Neural progenitor cell (in vitro differentiated cells): ENCODE data around the gene LRBA. TPM values are rescaled to one million over a fixed set of nuclear protein-coding genes. Genes with fewer than 3 reads are reported as not detected.

Experiments used
- DNase-seq: peaks from one replicate; pipeline ENCODE4 v3.0.0-alpha.2; 2016; ENCODE audit warnings: low spot score
- H2AFZ ChIP-seq: fragments of 200-600 bp; sonication (generic); replicated peaks from 2 replicates; pipeline ENCODE4 v1.6.1; 2016; ENCODE audit warnings: antibody characterized with exemption
- H3F3A ChIP-seq: fragments of 200-600 bp; sonication (generic); 2 replicates; pipeline ENCODE4 v1.6.1; 2016; ENCODE audit warnings: antibody characterized with exemption, low read depth
- H3K27ac ChIP-seq: fragments of 200-600 bp; sonication (generic); 2 replicates; pipeline ENCODE4 v1.5.1; 2016; ENCODE audit warnings: mild to moderate bottlenecking
- H3K27me3 ChIP-seq: fragments of 200-600 bp; sonication (generic); 2 replicates; pipeline ENCODE4 v1.6.1; 2016; ENCODE audit warnings: mild to moderate bottlenecking, moderate library complexity
- H3K36me3 ChIP-seq: fragments of 200-600 bp; sonication (generic); 2 replicates; pipeline ENCODE4 v1.5.1; 2016
- H3K4me1 ChIP-seq: fragments of 200-600 bp; sonication (generic); 2 replicates; pipeline ENCODE4 v1.6.1; 2016; ENCODE audit warnings: mixed run types
- H3K4me2 ChIP-seq: fragments of 200-600 bp; sonication (generic); 2 replicates; pipeline ENCODE4 v1.6.1; 2016
- H3K4me3 ChIP-seq: fragments of 200-600 bp; sonication (generic); 2 replicates; pipeline ENCODE4 v1.5.1; 2016
- H3K79me2 ChIP-seq: fragments of 200-600 bp; sonication (generic); 2 replicates; pipeline ENCODE4 v1.6.1; 2016; ENCODE audit warnings: low read depth
- H3K9ac ChIP-seq: fragments of 200-600 bp; sonication (generic); 2 replicates; pipeline ENCODE4 v1.6.1; 2016
- H3K9me3 ChIP-seq: fragments of 200-600 bp; sonication (generic); 2 replicates; pipeline ENCODE4 v1.5.1; 2016; ENCODE audit warnings: low read depth
- H4K20me1 ChIP-seq: fragments of 200-600 bp; sonication (generic); 2 replicates; pipeline ENCODE4 v1.6.1; 2016; ENCODE audit warnings: low read depth
- H3K27ac Mint-ChIP-seq: 3 replicates; pipeline ENCODE4 v1.8.0; 2021; ENCODE audit warnings: mixed read lengths
- H3K27me3 Mint-ChIP-seq: 2 replicates; pipeline ENCODE4 v1.8.0; 2022; ENCODE audit warnings: low read depth, mild to moderate bottlenecking, inconsistent platforms, moderate library complexity, mixed read lengths; ENCODE audit not compliant: insufficient read depth
- H3K36me3 Mint-ChIP-seq: 3 replicates; pipeline ENCODE4 v1.8.0; 2021; ENCODE audit warnings: mixed read lengths
- H3K4me1 Mint-ChIP-seq: 3 replicates; pipeline ENCODE4 v1.8.0; 2021; ENCODE audit warnings: mixed read lengths
- H3K4me3 Mint-ChIP-seq: 3 replicates; pipeline ENCODE4 v1.8.0; 2021; ENCODE audit warnings: mild to moderate bottlenecking, moderate library complexity, mixed read lengths
- H3K9me3 Mint-ChIP-seq: 3 replicates; pipeline ENCODE4 v1.8.0; 2020; ENCODE audit warnings: mixed read lengths
- CTCF ChIP-seq: fragments of 200-600 bp; sonication (generic); IDR thresholded peaks from 2 replicates; pipeline ENCODE4 v1.5.1; 2017; ENCODE audit warnings: antibody characterized with exemption, mild to moderate bottlenecking
- EZH2 ChIP-seq: fragments of 200-600 bp; sonication (generic); IDR thresholded peaks from 2 replicates; pipeline ENCODE4 v1.6.1; 2017; ENCODE audit warnings: antibody characterized with exemption, mild to moderate bottlenecking, moderate library complexity
- EZH2phosphoT487 ChIP-seq: fragments of 200-600 bp; sonication (generic); IDR thresholded peaks from 2 replicates; pipeline ENCODE4 v1.6.1; 2017; ENCODE audit warnings: antibody characterized with exemption
- total RNA-seq: library from RNA; depleted of rRNA; stranded (reverse); fragments of >200 nt; gene quantifications from 2 replicates; pipeline ENCODE4 v1.2.3, GENCODE V29; 2015; ENCODE audit warnings: low replicate concordance

The LRBA gene
- total RNA-seq, 1 donor from 2014 or later: 111 TPM

GRCh38 chr4:150244600-150244999 is 770.5 kb downstream of the LRBA start:
- no peak for DNase-seq
- H3K4me1 Mint-ChIP-seq: no peaks in the 10 kb centered on the region
- no peaks in the 10 kb centered on the region for H3K27me3 ChIP-seq
- TF ChIP-seq EZH2phosphoT487 (no peak), EZH2 (no peak), CTCF (no peak)
- H3K4me1 ChIP-seq: peaks cover 8% of the 10 kb centered on the region
- no peak overlapping the region for H2AFZ ChIP-seq
- H3F3A ChIP-seq: no peaks in the 10 kb centered on the region
- no peak overlapping the region for H3K9ac ChIP-seq
- no peak overlapping the region for H3K4me2 ChIP-seq
- no peaks in the 10 kb centered on the region for H4K20me1 ChIP-seq
- no peaks in the 10 kb centered on the region for H3K79me2 ChIP-seq
- H3K36me3 ChIP-seq: no peaks in the 10 kb centered on the region
- no peak overlapping the region for H3K4me3 ChIP-seq
- H3K27ac ChIP-seq: no peak overlapping the region
- no peaks in the 10 kb centered on the region for H3K27me3 Mint-ChIP-seq
- H3K27ac Mint-ChIP-seq: no peak overlapping the region
- peaks cover 20% of the 10 kb centered on the region for H3K36me3 Mint-ChIP-seq
- no peaks in the 10 kb centered on the region for H3K9me3 Mint-ChIP-seq
- H3K9me3 ChIP-seq: no peaks in the 10 kb centered on the region
- H3K4me3 Mint-ChIP-seq: no peak overlapping the region

- Histone ChIP-seq H3K27me3 (no peaks in the 10 kb centered on the region), H3K4me3 (no peak overlapping the region), H3K27ac (no peak overlapping the region), H3K36me3 (no peaks in the 10 kb centered on the region), H3K4me1 (peaks cover 8% of the 10 kb centered on the region), H2AFZ (no peak overlapping the region), H4K20me1 (no peaks in the 10 kb centered on the region), H3F3A (no peaks in the 10 kb centered on the region), H3K79me2 (no peaks in the 10 kb centered on the region), H3K9ac (no peak overlapping the region), H3K4me2 (no peak overlapping the region), H3K9me3 (no peaks in the 10 kb centered on the region)
- H3K27ac Mint-ChIP-seq: no peak overlapping the region
- no peaks in the 10 kb centered on the region for H3K9me3 Mint-ChIP-seq
- H3K27me3 Mint-ChIP-seq: no peaks in the 10 kb centered on the region
- H3K36me3 Mint-ChIP-seq: peaks cover 24% of the 10 kb centered on the region
- DNase-seq: no peak
- no peak for TF ChIP-seq CTCF
- no peaks in the 10 kb centered on the region for H3K4me1 Mint-ChIP-seq
- H3K4me3 Mint-ChIP-seq: no peak overlapping the region
Measured at GRCh38 chr4:150243932-150244331, 771.2 kb downstream of the LRBA start.

- Mint-ChIP-seq H3K4me1 (no peaks in the 10 kb centered on the region), H3K4me3 (no peak overlapping the region), H3K27me3 (no peaks in the 10 kb centered on the region), H3K36me3 (peaks cover 22% of the 10 kb centered on the region), H3K9me3 (no peaks in the 10 kb centered on the region), H3K27ac (no peak overlapping the region)
- peak; percentile 69 for DNase-seq
- Histone ChIP-seq H3K27ac (no peak overlapping the region), H3K9ac (no peak overlapping the region), H4K20me1 (no peaks in the 10 kb centered on the region), H3K79me2 (no peaks in the 10 kb centered on the region), H2AFZ (no peak overlapping the region), H3K27me3 (no peaks in the 10 kb centered on the region), H3K4me3 (no peak overlapping the region), H3F3A (no peaks in the 10 kb centered on the region), H3K4me1 (peaks cover 8% of the 10 kb centered on the region), H3K9me3 (no peaks in the 10 kb centered on the region), H3K36me3 (no peaks in the 10 kb centered on the region), H3K4me2 (no peak overlapping the region)
- no peak for TF ChIP-seq EZH2phosphoT487
- peak; percentile 89 for TF ChIP-seq CTCF
Measured at GRCh38 chr4:150242820-150243458, 772.1 kb downstream of the LRBA start.
